Esophagus squamous epithelium (tissue), 5 donors: ENCODE data around the gene ATXN1. TPM values are rescaled to one million over a fixed set of nuclear protein-coding genes. Genes with fewer than 3 reads are reported as not detected.

Source experiments
- DNase-seq: peaks from one replicate; lab custom pipeline; 2025; lab: John Stamatoyannopoulos, UW
- H3K27ac ChIP-seq, 4 donors: fragments of 200-600 bp; sonication (generic); one replicate each; pipeline ENCODE4 v1.5.1; 2016 to 2019; ENCODE audit warnings: mild to moderate bottlenecking in 1 of 4
- H3K27me3 ChIP-seq, 4 donors: fragments of 200-600 bp; sonication (generic); 1 replicate in 3 of 4; 2 replicates in 1 of 4; pipeline versions ENCODE4 v1.5.1 to v1.6.0; 2017 to 2021; ENCODE audit warnings: antibody characterized with exemption in 1 of 4
- H3K36me3 ChIP-seq, 3 donors: fragments of 200-600 bp; sonication (generic); one replicate each; pipeline ENCODE4 v1.5.1; 2016 to 2019
- H3K4me1 ChIP-seq, 3 donors: fragments of 200-600 bp; sonication (generic); one replicate each; pipeline ENCODE4 v1.5.1; 2017 to 2019
- H3K4me3 ChIP-seq, 4 donors: fragments of 200-600 bp; sonication (generic); 1 replicate in 3 of 4; 2 replicates in 1 of 4; pipeline ENCODE4 v1.5.1; 2016 to 2019; ENCODE audit warnings: mild to moderate bottlenecking in 2 of 4, moderate library complexity in 1 of 4
- H3K9me3 ChIP-seq, 3 donors: fragments of 200-600 bp; sonication (generic); one replicate each; pipeline ENCODE4 v1.5.1; 2016 to 2019
- POLR2A ChIP-seq, 4 donors: fragments of 450-650 bp; IDR thresholded peaks; one replicate each; pipeline ENCODE4 v1.6.1; 2017; ENCODE audit warnings: antibody characterized with exemption in 4 of 4, mild to moderate bottlenecking in 4 of 4, moderate library complexity in 3 of 4
- WGBS, 2 donors: methylation state at CpG; one replicate each; pipeline ENCODE4 v1.1.5; 2018; 5-methylcytosine and 5-hydroxymethylcytosine counted together
- intact Hi-C: fragments of 100-400 bp; cut with DNase I; formaldehyde crosslinking; loops from one replicate; pipeline ENCODE4 v1.15.0; 2022
- total RNA-seq, 4 donors: library from RNA; depleted of rRNA; stranded (reverse); fragments of >200 nt; gene quantifications; one replicate each; pipeline ENCODE4 v1.1.0, GENCODE V29; 2016
- TF ChIP-seq, protein P1 (sequence below), 6 experiments: fragments of 450-650 bp in 4 of 6; fragments of 200-600 bp in 2 of 6; sonication (generic) in 2 of 6; IDR thresholded peaks; one replicate each; pipeline ENCODE4 v1.5.1; 2016 to 2019; ENCODE audit warnings: antibody characterized with exemption in 6 of 6, mild to moderate bottlenecking in 4 of 6, moderate library complexity in 4 of 6
- donor health status: DM: yes; HTN: yes; CAD: no.

ATXN1 gene
- total RNA-seq, 4 donors from 2014 or later = 17.5 to 50.5 (median 28.5) TPM

DNA sequence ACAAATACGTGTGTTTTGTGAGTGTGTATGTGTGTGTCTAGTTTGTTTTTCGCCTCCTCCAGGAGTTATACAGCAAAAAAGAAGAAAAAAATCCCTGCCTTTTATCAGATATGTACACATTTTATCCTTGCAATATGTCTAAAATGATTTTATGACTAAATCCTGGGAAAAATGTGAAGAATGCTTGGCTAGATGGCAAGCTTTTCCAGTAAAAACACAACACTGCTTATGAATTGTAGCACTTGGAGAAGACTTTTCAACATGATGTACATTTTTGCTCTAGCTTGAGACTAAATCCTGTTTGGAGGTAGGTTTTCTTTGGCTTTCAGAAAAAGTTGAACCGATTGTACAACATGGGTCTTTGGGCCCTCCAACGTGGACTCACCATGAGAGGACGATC lies 362.7 kb downstream of the ATXN1 start:
- no peaks in the 10 kb centered on the region for H3K36me3 ChIP-seq
- TF ChIP-seq POLR2A (IDR thresholded peaks at IDR 0.05) = no peak
- TF ChIP-seq, protein P1, sequence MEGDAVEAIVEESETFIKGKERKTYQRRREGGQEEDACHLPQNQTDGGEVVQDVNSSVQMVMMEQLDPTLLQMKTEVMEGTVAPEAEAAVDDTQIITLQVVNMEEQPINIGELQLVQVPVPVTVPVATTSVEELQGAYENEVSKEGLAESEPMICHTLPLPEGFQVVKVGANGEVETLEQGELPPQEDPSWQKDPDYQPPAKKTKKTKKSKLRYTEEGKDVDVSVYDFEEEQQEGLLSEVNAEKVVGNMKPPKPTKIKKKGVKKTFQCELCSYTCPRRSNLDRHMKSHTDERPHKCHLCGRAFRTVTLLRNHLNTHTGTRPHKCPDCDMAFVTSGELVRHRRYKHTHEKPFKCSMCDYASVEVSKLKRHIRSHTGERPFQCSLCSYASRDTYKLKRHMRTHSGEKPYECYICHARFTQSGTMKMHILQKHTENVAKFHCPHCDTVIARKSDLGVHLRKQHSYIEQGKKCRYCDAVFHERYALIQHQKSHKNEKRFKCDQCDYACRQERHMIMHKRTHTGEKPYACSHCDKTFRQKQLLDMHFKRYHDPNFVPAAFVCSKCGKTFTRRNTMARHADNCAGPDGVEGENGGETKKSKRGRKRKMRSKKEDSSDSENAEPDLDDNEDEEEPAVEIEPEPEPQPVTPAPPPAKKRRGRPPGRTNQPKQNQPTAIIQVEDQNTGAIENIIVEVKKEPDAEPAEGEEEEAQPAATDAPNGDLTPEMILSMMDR (IDR thresholded peaks at IDR 0.05) = no peak
- intact Hi-C loops = no loop called here
- no peak overlapping the region for H3K4me3 ChIP-seq
- H3K27me3 ChIP-seq = no peaks in the 10 kb centered on the region
- peaks cover 0 to 18% (median 4%) of the 10 kb centered on the region in 3 donors for H3K4me1 ChIP-seq
- DNase-seq = no peak
- H3K27ac ChIP-seq = no peak overlapping the region
- WGBS, 2 donors = 79 to 90% methylated on average over 5 of the region's 5 CpGs
- H3K9me3 ChIP-seq = no peaks in the 10 kb centered on the region

DNA sequence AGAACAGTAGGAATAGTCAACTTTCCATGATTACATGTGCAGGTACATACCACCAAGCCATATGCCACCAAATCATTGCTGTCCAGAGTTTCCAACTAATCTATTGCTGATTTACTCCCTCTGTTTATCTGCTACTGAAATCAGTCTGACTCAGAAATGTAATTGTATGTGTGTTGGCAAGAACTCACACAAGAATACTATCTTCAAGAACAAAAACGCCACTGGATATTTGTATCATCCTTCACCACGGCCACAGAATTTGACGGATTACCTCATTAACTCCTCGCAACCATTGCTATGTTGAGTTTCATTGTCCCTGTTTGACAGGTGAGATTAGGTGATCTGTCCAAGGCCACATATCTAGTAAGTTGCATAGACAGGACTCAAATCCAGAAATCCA lies 363.6 kb downstream of the ATXN1 start:
- Histone ChIP-seq H3K4me1 (peaks cover 0 to 9% (median 3%) of the 10 kb centered on the region in 3 donors), H3K27me3 (no peaks in the 10 kb centered on the region), H3K9me3 (no peaks in the 10 kb centered on the region), H3K36me3 (no peaks in the 10 kb centered on the region), H3K27ac (no peak overlapping the region), H3K4me3 (no peak overlapping the region)
- no peak for DNase-seq
- intact Hi-C loops = no loop called here
- no peak for TF ChIP-seq POLR2A (IDR thresholded peaks at IDR 0.05)
- TF ChIP-seq, protein P1 (IDR thresholded peaks at IDR 0.05) = no peak
- WGBS, 2 donors = 44 to 48% methylated on average over 4 of the region's 4 CpGs

DNA sequence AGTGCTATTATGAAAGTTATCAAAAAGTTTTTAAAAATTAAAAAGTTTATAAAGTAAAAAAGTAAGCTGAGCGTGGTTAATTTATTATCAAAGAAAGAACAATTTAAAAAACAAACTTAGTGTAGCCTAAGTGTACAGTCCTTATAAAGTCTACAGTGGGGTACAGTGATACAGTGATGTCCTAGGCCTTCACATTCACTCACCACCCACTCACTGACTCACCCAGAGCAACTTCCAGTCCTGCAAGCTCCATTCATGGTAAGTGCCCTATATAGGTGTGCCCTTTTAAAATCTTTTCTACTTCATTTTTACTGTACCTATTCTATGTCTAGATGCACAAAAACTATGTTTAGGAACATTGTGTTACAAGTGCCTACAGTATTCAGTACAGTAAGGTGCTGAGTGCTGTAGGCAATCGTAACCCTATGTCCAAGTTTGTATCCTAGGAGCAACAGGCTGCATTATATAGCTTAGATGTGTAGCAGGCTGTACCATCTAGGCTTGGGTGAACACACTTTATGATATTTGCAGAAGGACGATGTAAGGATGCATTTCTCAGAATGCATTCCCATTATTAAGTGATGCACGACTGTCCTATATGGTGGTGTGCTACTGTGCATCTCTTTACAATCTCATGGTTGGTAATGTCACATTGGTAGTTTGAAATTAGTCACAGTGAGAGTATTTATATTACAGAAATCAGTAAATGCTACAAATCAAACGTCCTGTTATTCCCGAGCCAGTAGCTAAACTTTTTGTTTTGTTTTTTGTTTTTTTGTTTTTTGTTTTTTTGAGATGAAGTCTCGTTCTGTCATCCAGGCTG lies 364.6 kb downstream of the ATXN1 start:
- no peak overlapping the region for H3K27ac ChIP-seq
- H3K36me3 ChIP-seq = no peaks in the 10 kb centered on the region
- H3K4me3 ChIP-seq = no peak overlapping the region
- intact Hi-C loops = no loop called here
- TF ChIP-seq POLR2A (IDR thresholded peaks at IDR 0.05) = no peak
- TF ChIP-seq, protein P1 (IDR thresholded peaks at IDR 0.05) = no peak
- H3K4me1 ChIP-seq = peaks cover 0 to 14% (median 2%) of the 10 kb centered on the region in 3 donors
- 74 to 78% methylated on average over 7 of the region's 7 CpGs for WGBS, 2 donors
- no peak for DNase-seq
- no peaks in the 10 kb centered on the region for H3K9me3 ChIP-seq
- H3K27me3 ChIP-seq = no peaks in the 10 kb centered on the region

DNA sequence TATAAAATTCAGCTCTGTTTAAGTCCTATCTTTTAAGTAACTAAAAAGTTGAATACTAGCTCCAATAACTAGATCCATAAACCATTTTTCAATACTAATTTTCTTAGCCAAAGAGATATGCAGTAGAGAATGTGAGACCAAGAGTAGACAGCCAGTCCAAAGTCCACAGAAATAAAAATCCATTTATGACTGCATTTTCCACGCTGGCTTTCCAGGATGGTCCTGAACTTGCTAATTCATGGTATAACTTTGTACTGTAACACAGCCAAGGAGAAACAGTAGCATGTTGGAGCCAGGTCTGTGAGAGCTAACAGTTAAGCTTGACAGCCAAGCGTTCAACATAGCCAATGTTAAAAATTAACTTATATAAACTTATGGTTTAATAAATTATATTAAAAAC lies 366.6 kb downstream of the ATXN1 start:
- intact Hi-C loops = no loop called here
- H3K4me1 ChIP-seq = peaks cover 0 to 32% (median 5%) of the 10 kb centered on the region in 3 donors
- no peaks in the 10 kb centered on the region for H3K9me3 ChIP-seq
- no peak overlapping the region for H3K4me3 ChIP-seq
- TF ChIP-seq POLR2A (IDR thresholded peaks at IDR 0.05) = no peak
- TF ChIP-seq, protein P1 (IDR thresholded peaks at IDR 0.05) = no peak
- 92 to 93% methylated on average over 2 of the region's 2 CpGs for WGBS, 2 donors
- H3K27ac ChIP-seq = no peak overlapping the region
- H3K36me3 ChIP-seq = no peaks in the 10 kb centered on the region
- no peaks in the 10 kb centered on the region for H3K27me3 ChIP-seq
- DNase-seq = no peak

DNA sequence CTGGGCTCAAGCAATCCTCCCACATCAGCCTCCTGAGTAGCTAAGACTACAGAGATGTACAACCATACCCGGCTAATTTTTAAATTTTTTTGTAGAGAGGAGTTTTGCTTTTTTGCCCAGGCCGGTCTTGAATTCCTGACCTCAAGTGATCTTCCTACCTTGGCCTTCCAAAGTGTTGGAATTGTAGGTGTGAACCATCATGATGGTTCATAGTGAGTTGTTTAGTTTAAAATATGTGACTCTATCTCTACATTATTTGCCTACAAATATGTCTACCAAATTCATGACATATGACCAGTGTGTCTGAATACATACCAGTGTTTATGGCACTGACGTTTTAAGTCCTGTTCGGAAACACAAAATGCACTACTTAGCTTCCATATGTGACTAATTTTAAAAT lies 367.9 kb downstream of the ATXN1 start:
- no peak for TF ChIP-seq POLR2A (IDR thresholded peaks at IDR 0.05)
- TF ChIP-seq, protein P1 (IDR thresholded peaks at IDR 0.05) = no peak
- Histone ChIP-seq H3K27me3 (no peaks in the 10 kb centered on the region), H3K9me3 (no peaks in the 10 kb centered on the region), H3K4me1 (peaks cover 0 to 43% (median 5%) of the 10 kb centered on the region in 3 donors), H3K4me3 (no peak overlapping the region), H3K36me3 (no peaks in the 10 kb centered on the region), H3K27ac (no peak overlapping the region)
- intact Hi-C loops = no loop called here
- 95 to 96% methylated on average over 4 of the region's 4 CpGs for WGBS, 2 donors
- no peak for DNase-seq
